Liver (tissue), 9 donors: Measurements from ENCODE around the gene TCHP. TPM values are rescaled to one million over a fixed set of nuclear protein-coding genes. Genes with fewer than 3 reads are reported as not detected.

ENCODE experiments used
- DNase-seq: peaks from one replicate; pipeline ENCODE4 v3.0.0-alpha.2; 2017; ENCODE audit warnings: low spot score
- H3K27ac ChIP-seq, 2 donors: one replicate each; pipeline ENCODE4 v1.7.0; 2013; ENCODE audit warnings: inconsistent platforms in 2 of 2, low read length in 2 of 2, control low read depth in 1 of 2, low read depth in 1 of 2, mild to moderate bottlenecking in 1 of 2
- H3K27me3 ChIP-seq, 4 donors: one replicate each; pipeline versions ENCODE4 v1.6.1 to v1.7.0; 2013; ENCODE audit warnings: low read length in 3 of 4, inconsistent platforms in 1 of 4, mild to moderate bottlenecking in 1 of 4, moderate library complexity in 1 of 4; ENCODE audit not compliant: control insufficient read depth in 4 of 4, insufficient read depth in 4 of 4
- H3K36me3 ChIP-seq, 4 donors: one replicate each; pipeline versions ENCODE4 v1.6.1 to v1.7.0; 2013; ENCODE audit warnings: low read length in 3 of 4, mild to moderate bottlenecking in 3 of 4, low read depth in 1 of 4, moderate library complexity in 1 of 4; ENCODE audit not compliant: control insufficient read depth in 4 of 4, insufficient read depth in 3 of 4
- H3K4me1 ChIP-seq, 4 donors: one replicate each; pipeline versions ENCODE4 v1.6.1 to v1.7.0; 2013; ENCODE audit warnings: low read length in 3 of 4, mild to moderate bottlenecking in 3 of 4, moderate library complexity in 1 of 4; ENCODE audit not compliant: control insufficient read depth in 4 of 4, insufficient read depth in 4 of 4
- H3K4me3 ChIP-seq, 3 donors: one replicate each; pipeline versions ENCODE4 v1.6.1 to v1.7.0; 2013; ENCODE audit warnings: low read length in 3 of 3, control low read depth in 1 of 3, low read depth in 1 of 3, mild to moderate bottlenecking in 1 of 3
- H3K9ac ChIP-seq, 2 donors: one replicate each; pipeline ENCODE4 v1.7.0; 2013; ENCODE audit warnings: low read length in 2 of 2, mild to moderate bottlenecking in 2 of 2, moderate library complexity in 2 of 2, control low read depth in 1 of 2, low read depth in 1 of 2
- H3K9me3 ChIP-seq, 4 donors: one replicate each; pipeline versions ENCODE4 v1.6.1 to v1.7.0; 2013; ENCODE audit warnings: low read length in 3 of 4; ENCODE audit not compliant: control insufficient read depth in 4 of 4
- FOXA1 ChIP-seq: IDR thresholded peaks from 2 replicates; pipeline ENCODE4 v1.6.1; 2016; ENCODE audit warnings: antibody characterized with exemption
- FOXA2 ChIP-seq: IDR thresholded peaks from 2 replicates; pipeline ENCODE4 v1.6.1; 2016; ENCODE audit warnings: antibody characterized with exemption
- HNF4A ChIP-seq, 2 donors: conservative IDR thresholded peaks; 2 replicates each; pipeline ENCODE4 v1.6.1; 2016; ENCODE audit warnings: antibody characterized with exemption in 2 of 2, mild to moderate bottlenecking in 2 of 2
- HNF4G ChIP-seq: IDR thresholded peaks from 2 replicates; pipeline ENCODE4 v1.6.1; 2016; ENCODE audit warnings: antibody characterized with exemption
- RAD21 ChIP-seq, 2 donors: IDR thresholded peaks; 2 replicates each; pipeline ENCODE4 v1.6.1; 2016; ENCODE audit warnings: antibody characterized with exemption in 2 of 2, mild to moderate bottlenecking in 2 of 2
- REST ChIP-seq: IDR thresholded peaks from 2 replicates; pipeline ENCODE4 v1.6.1; 2016; ENCODE audit warnings: antibody characterized with exemption, mild to moderate bottlenecking
- SP1 ChIP-seq: IDR thresholded peaks from 2 replicates; pipeline ENCODE4 v1.6.1; 2018; ENCODE audit warnings: antibody characterized with exemption, mild to moderate bottlenecking
- TAF1 ChIP-seq: conservative IDR thresholded peaks from 2 replicates; pipeline ENCODE4 v1.6.1; 2016; ENCODE audit warnings: antibody characterized with exemption, mild to moderate bottlenecking
- YY1 ChIP-seq: IDR thresholded peaks from 2 replicates; pipeline ENCODE4 v1.6.1; 2016; ENCODE audit warnings: antibody characterized with exemption, mild to moderate bottlenecking
- WGBS: extraction: QIAGEN DNeasy Blood & Tissue Kit; methylation state at CpG from one replicate; pipeline ENCODE4 v1.1.7; 2013; 5-methylcytosine and 5-hydroxymethylcytosine counted together
- polyA plus RNA-seq, 2 donors: library from polyadenylated mRNA; stranded (reverse) in 1 of 2; unstranded in 1 of 2; fragments of 200-250 nt in 1 of 2; fragments of >200 nt in 1 of 2; fragmentation: Nextera tagmentation in 1 of 2; extraction: Ambion mirVana in 1 of 2; gene quantifications; one replicate each; pipeline versions ENCODE4 v1.2.1 to v1.2.3, GENCODE V29; 2013 to 2015
- total RNA-seq, 2 donors: library from RNA; depleted of rRNA; stranded (reverse); fragments of >200 nt; gene quantifications; one replicate each; pipeline ENCODE4 v1.2.3, GENCODE V29; 2014
- TF ChIP-seq, protein P1 (sequence below): fragments of 150-350 bp; IDR thresholded peaks from 2 replicates; pipeline ENCODE4 v1.5.1; 2017; ENCODE audit warnings: improper control_type of control experiment, low read depth, low read length; ENCODE audit not compliant: missing input control
- TF ChIP-seq, protein P2 (sequence below): IDR thresholded peaks from 2 replicates; pipeline ENCODE4 v1.6.1; 2016; ENCODE audit warnings: antibody characterized with exemption
- donor health status: healthy.
- donor health status: healthy.
- donor health status: healthy.
- donor health status: healthy.
- donor health status: healthy.

TCHP gene
- total and polyA plus RNA-seq, 4 donors = 5.0 to 9.8 (median 5.2) TPM

- peaks cover 6 to 16% (median 15%) of the 10 kb centered on the region in 4 donors for H3K36me3 ChIP-seq
Observed at GRCh38 chr12:109946913-109947312, 46.8 kb downstream of the TCHP start.

DNA sequence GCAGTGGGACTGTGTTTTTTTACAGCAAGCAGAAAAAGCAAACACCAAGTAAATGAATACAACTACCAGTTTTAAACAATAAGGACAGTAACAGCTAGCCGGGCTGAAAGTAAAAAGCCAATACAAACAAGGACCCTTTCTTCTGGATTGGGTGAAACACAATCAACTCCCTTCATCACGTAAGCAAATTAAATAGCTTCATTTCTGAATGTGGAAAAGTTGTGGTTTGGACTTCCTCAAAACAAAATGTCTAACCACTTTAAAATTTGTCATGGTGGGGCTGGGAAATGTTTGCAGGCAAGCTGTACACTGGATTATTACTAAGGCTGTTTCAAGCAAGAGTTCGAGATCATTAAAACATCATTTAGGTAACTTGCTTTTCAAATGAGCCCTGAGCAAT, 47.4 kb downstream of the TCHP start:
- peaks cover 6 to 62% (median 42%) of the 10 kb centered on the region in 4 donors for H3K4me1 ChIP-seq
- WGBS = 51% methylated on average over 3 of the region's 3 CpGs
- H3K27me3 ChIP-seq = no peaks in the 10 kb centered on the region
- no peak for DNase-seq
- H3K9me3 ChIP-seq = no peaks in the 10 kb centered on the region
- H3K36me3 ChIP-seq = peaks cover 10 to 21% (median 18%) of the 10 kb centered on the region in 4 donors
- H3K9ac ChIP-seq = no peak overlapping the region
- no peak overlapping the region for H3K4me3 ChIP-seq
- peak overlapping the region; percentile 16 to 79 for H3K27ac ChIP-seq
- TF ChIP-seq RAD21 (IDR thresholded peaks at IDR 0.05) (no peak), SP1 (no peak), REST (no peak)
- TF ChIP-seq, protein P1, sequence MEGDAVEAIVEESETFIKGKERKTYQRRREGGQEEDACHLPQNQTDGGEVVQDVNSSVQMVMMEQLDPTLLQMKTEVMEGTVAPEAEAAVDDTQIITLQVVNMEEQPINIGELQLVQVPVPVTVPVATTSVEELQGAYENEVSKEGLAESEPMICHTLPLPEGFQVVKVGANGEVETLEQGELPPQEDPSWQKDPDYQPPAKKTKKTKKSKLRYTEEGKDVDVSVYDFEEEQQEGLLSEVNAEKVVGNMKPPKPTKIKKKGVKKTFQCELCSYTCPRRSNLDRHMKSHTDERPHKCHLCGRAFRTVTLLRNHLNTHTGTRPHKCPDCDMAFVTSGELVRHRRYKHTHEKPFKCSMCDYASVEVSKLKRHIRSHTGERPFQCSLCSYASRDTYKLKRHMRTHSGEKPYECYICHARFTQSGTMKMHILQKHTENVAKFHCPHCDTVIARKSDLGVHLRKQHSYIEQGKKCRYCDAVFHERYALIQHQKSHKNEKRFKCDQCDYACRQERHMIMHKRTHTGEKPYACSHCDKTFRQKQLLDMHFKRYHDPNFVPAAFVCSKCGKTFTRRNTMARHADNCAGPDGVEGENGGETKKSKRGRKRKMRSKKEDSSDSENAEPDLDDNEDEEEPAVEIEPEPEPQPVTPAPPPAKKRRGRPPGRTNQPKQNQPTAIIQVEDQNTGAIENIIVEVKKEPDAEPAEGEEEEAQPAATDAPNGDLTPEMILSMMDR = no peak

More at GRCh38 chr12:109946913-109947312, 46.8 kb downstream of the TCHP start:
- DNase-seq = no peak
- Histone ChIP-seq H3K4me1 (peaks cover 6 to 57% (median 39%) of the 10 kb centered on the region in 4 donors), H3K9me3 (no peaks in the 10 kb centered on the region), H3K27me3 (no peaks in the 10 kb centered on the region), H3K27ac (peak overlapping the region; percentile 1 to 16), H3K9ac (no peak overlapping the region), H3K4me3 (no peak overlapping the region)
- TF ChIP-seq REST (no peak), HNF4A (conservative IDR thresholded peaks at IDR 0.05) (no peak), SP1 (no peak), FOXA1 (no peak), FOXA2 (no peak), HNF4G (no peak), RAD21 (IDR thresholded peaks at IDR 0.05) (no peak), TAF1 (no peak), YY1 (no peak)
- TF ChIP-seq, protein P1 = no peak
- TF ChIP-seq, protein P2, sequence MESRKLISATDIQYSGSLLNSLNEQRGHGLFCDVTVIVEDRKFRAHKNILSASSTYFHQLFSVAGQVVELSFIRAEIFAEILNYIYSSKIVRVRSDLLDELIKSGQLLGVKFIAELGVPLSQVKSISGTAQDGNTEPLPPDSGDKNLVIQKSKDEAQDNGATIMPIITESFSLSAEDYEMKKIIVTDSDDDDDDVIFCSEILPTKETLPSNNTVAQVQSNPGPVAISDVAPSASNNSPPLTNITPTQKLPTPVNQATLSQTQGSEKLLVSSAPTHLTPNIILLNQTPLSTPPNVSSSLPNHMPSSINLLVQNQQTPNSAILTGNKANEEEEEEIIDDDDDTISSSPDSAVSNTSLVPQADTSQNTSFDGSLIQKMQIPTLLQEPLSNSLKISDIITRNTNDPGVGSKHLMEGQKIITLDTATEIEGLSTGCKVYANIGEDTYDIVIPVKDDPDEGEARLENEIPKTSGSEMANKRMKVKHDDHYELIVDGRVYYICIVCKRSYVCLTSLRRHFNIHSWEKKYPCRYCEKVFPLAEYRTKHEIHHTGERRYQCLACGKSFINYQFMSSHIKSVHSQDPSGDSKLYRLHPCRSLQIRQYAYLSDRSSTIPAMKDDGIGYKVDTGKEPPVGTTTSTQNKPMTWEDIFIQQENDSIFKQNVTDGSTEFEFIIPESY = no peak
- 95% methylated on average over 9 of the region's 9 CpGs for WGBS
